MM.1S (cell line): ENCODE results near the gene TAF4B.

Source experiments
- CTCF ChIP-seq: fragments of 300-600 bp; sonication (generic); IDR thresholded peaks from 2 replicates; pipeline ENCODE4 v1.5.1; 2016; ENCODE audit warnings: antibody characterized with exemption, low read length, mixed read lengths
- EZH2 ChIP-seq: fragments of 300-600 bp; sonication (generic); optimal IDR thresholded peaks from 2 replicates; pipeline ENCODE3; 2017; ENCODE audit warnings: low read depth, mild to moderate bottlenecking, antibody characterized with exemption, low read length, mixed read lengths

- no peak for TF ChIP-seq CTCF
- no peak for TF ChIP-seq EZH2
Measured at GRCh38 chr18:26233208-26233607, 7.0 kb downstream of the TAF4B start.
